ENCODE data around the gene AMT. TPM values are rescaled to one million over a fixed set of nuclear protein-coding genes. Genes with fewer than 3 reads are reported as not detected.
A peak's percentile ranks its signal among the peaks of the same experiment; 100 is the strongest.
"Not testable (repeated sequence)": the region's sequence is repeated elsewhere in the genome, so short reads cannot be mapped to it uniquely, and the experiment has no call there.

The AMT gene
- total RNA-seq, 4 donors from 2014 or later: 7.0 to 20.8 (median 9.5) TPM

DNA sequence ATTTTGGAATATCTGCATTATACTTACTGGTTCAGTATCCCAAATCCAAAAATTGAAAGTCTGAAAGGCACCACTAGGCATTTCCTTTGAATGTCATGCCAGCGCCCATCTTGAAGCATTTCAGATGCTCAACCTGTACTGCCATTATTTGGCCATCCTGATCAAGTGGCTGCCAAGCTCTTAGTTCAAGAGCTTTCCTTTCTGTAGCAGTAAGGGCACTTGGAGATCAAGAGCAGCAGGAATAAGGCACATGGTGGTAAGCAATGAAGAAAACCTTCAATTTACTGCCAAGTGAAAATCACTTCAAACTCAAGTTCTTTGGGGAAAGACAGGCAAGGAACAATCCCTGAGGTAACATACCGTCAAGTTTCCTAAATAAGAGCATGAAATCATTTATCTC lies 20.5 kb downstream of the AMT start:
- 67 to 73% methylated on average over 2 of the region's 2 CpGs for WGBS, 2 donors
- DNase-seq (ENCODE audit: low spot score in 2 of 2): no peak
- H3K9me3 ChIP-seq: no peaks in the 10 kb centered on the region
- H3K4me3 ChIP-seq: no peak overlapping the region
- H3K27ac ChIP-seq: no peak overlapping the region
- TF ChIP-seq POLR2A (IDR thresholded peaks at IDR 0.05) (no peak), EP300 (IDR thresholded peaks at IDR 0.05) (no peak)
- TF ChIP-seq, protein P1, sequence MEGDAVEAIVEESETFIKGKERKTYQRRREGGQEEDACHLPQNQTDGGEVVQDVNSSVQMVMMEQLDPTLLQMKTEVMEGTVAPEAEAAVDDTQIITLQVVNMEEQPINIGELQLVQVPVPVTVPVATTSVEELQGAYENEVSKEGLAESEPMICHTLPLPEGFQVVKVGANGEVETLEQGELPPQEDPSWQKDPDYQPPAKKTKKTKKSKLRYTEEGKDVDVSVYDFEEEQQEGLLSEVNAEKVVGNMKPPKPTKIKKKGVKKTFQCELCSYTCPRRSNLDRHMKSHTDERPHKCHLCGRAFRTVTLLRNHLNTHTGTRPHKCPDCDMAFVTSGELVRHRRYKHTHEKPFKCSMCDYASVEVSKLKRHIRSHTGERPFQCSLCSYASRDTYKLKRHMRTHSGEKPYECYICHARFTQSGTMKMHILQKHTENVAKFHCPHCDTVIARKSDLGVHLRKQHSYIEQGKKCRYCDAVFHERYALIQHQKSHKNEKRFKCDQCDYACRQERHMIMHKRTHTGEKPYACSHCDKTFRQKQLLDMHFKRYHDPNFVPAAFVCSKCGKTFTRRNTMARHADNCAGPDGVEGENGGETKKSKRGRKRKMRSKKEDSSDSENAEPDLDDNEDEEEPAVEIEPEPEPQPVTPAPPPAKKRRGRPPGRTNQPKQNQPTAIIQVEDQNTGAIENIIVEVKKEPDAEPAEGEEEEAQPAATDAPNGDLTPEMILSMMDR (IDR thresholded peaks at IDR 0.05): no peak
- H3K27me3 ChIP-seq: no peaks in the 10 kb centered on the region
- H3K36me3 ChIP-seq: peaks cover 0 to 18% (median 0%) of the 10 kb centered on the region in 3 donors
- H3K4me1 ChIP-seq: peaks cover 0 to 95% (median 35%) of the 10 kb centered on the region in 4 donors

DNA sequence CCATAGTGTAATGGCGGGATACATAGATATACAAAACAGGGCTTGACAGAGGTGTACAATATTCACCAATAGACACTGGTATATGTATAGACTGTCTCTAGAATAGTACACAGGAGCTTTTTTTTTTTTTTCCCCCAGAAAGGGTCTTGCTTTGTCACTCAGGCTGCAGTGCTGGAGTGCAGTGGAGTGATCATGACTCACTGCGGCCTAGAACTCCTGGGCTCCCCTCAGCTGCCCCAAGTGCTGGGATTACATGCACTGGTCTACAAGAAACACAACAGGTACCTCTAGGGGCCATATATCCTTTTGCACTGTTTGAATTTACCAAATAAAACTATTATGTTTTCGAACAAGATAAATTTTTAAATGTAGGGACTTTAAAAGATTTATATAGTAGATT lies 22.8 kb downstream of the AMT start:
- no peak for DNase-seq (ENCODE audit: low spot score in 2 of 2)
- peaks cover 0 to 87% (median 21%) of the 10 kb centered on the region in 4 donors for H3K4me1 ChIP-seq
- WGBS, 2 donors: 89 to 91% methylated on average over 3 of the region's 3 CpGs

DNA sequence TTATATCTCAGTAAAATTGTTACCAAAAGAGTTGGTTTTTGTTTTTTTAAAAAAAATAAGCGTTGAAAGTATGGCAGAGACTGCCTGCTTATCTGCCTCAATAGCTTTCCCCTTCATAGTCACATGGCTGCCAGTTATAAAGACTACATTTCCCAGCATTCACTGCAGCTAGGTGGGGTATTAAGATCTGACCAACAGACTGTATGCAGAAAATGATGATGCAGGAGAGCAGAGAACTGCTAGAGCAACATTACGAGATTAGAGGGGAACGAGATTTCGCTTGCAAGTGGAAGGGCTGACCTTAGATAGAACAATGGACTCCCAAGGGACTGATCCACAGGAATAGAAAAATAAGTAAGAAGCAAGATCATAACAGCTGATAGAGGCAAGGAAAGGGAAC lies 24.8 kb downstream of the AMT start:
- H3K27ac ChIP-seq: peak overlapping the region in 2 of 4 donors; percentile 46 to 66
- H3K9me3 ChIP-seq: no peaks in the 10 kb centered on the region
- no peak for TF ChIP-seq POLR2A (IDR thresholded peaks at IDR 0.05)
- peak in 1 of 2 donors; percentile 27 for TF ChIP-seq EP300 (IDR thresholded peaks at IDR 0.05)
- peaks cover 0 to 84% (median 20%) of the 10 kb centered on the region in 4 donors for H3K4me1 ChIP-seq
- 43 to 53% methylated on average over 4 of the region's 4 CpGs for WGBS, 2 donors
- H3K4me3 ChIP-seq: no peak overlapping the region
- peak in 1 of 2 donors; percentile 45 for DNase-seq (ENCODE audit: low spot score in 2 of 2)
- H3K36me3 ChIP-seq: peaks cover 0 to 27% (median 0%) of the 10 kb centered on the region in 3 donors
- H3K27me3 ChIP-seq: no peaks in the 10 kb centered on the region

More for the DNA sequence above, 22.8 kb downstream of the AMT start:
- Histone ChIP-seq H3K36me3 (peaks cover 0 to 32% (median 0%) of the 10 kb centered on the region in 3 donors), H3K27ac (peak overlapping the region in 1 of 4 donors; percentile 36), H3K9me3 (no peaks in the 10 kb centered on the region), H3K4me3 (no peak overlapping the region), H3K27me3 (no peaks in the 10 kb centered on the region)
- TF ChIP-seq POLR2A (IDR thresholded peaks at IDR 0.05) (no peak), EP300 (IDR thresholded peaks at IDR 0.05) (no peak)
- TF ChIP-seq, protein P1 (IDR thresholded peaks at IDR 0.05): no peak

DNA sequence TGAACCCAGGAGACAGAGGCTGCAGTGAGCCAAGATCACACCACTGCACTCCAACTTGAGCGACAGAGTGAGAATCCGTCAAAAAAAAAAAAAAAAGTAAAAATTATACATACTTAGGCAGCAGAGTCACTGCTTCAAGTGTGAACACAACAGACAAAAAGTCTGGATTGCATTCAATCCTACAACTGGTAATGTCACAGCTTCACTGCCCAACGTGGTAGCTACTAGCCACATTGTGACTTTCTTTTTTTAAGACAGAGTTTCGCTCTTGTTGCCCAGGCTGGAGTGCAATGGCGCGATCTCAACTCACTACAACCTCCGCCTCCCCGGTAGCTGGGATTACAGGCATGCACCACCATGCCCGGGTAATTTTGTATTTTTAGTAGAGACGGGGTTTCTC lies 31.0 kb downstream of the AMT start:
- H3K4me1 ChIP-seq: peaks cover 0 to 63% (median 6%) of the 10 kb centered on the region in 4 donors
- H3K36me3 ChIP-seq: peaks cover 0 to 20% (median 0%) of the 10 kb centered on the region in 3 donors
- H3K4me3 ChIP-seq; H3K27me3 ChIP-seq; H3K9me3 ChIP-seq; DNase-seq (ENCODE audit: low spot score in 2 of 2); H3K27ac ChIP-seq: not testable (repeated sequence)
- WGBS, 2 donors: 77 to 85% methylated on average over 10 of the region's 10 CpGs

DNA sequence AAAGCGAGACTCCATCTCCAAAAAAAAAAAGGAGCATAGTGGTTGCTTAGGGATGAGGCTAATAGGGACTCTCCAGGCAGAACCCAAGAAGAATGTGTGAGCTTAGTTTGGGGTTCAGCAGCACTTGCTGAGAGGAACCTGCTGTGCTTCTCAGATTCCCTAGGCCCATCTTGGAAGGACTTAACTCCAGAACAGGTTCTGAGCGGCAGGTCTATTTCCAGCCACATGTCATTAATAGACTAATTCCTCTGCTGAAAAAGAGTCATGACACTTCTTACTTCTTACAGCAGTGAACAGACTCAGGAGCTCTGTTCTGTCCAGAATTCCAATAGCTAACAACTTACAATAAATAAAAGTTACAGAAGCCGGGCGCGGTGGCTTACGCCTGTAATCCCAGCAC lies 33.0 kb downstream of the AMT start:
- H3K36me3 ChIP-seq: peaks cover 0 to 8% (median 0%) of the 10 kb centered on the region in 3 donors
- H3K27ac ChIP-seq: no peak overlapping the region
- no peaks in the 10 kb centered on the region for H3K27me3 ChIP-seq
- no peak for DNase-seq (ENCODE audit: low spot score in 2 of 2)
- no peaks in the 10 kb centered on the region for H3K9me3 ChIP-seq
- TF ChIP-seq POLR2A (IDR thresholded peaks at IDR 0.05) (no peak), EP300 (IDR thresholded peaks at IDR 0.05) (no peak)
- no peak overlapping the region for H3K4me3 ChIP-seq
- H3K4me1 ChIP-seq: peaks cover 0 to 71% (median 13%) of the 10 kb centered on the region in 4 donors
- whole genome bisulfite sequencing, 2 donors: 95 to 96% methylated on average over 6 of the region's 6 CpGs

DNA sequence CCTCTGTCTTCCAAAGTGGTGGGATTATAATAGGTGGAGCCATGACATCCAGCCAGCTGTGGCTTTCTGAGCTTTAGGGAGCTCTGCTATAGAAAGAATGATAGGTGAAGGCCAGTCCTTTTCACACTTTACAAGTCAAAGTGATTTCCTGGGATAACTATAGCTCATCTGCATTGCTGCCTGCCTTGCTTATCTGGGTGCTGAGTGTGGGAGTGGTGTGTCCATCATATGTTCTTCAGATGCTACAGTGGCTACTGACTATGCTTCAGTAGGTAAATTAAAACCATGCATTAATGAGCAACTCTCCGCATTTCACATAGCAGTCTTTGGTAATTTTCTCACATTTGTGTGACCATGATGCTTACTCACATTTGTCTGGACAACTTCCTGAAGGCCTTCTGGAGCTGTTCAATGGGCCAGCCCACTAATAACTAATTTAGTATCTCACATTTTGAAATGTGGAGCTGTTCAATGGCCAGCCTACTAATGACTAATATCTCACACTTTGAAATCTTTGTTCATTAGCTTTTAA lies 33.9 kb downstream of the AMT start:
- Histone ChIP-seq H3K27me3 (no peaks in the 10 kb centered on the region), H3K36me3 (peaks cover 0 to 5% (median 0%) of the 10 kb centered on the region in 3 donors), H3K27ac (no peak overlapping the region), H3K4me1 (peaks cover 0 to 74% (median 17%) of the 10 kb centered on the region in 4 donors), H3K9me3 (no peaks in the 10 kb centered on the region), H3K4me3 (no peak overlapping the region)
- WGBS, 2 donors: 94 to 100% methylated on average over 1 of the region's 1 CpG
- DNase-seq (ENCODE audit: low spot score in 2 of 2): no peak
- TF ChIP-seq POLR2A (IDR thresholded peaks at IDR 0.05): no peak
- TF ChIP-seq EP300 (IDR thresholded peaks at IDR 0.05): no peak
- TF ChIP-seq, protein P1 (IDR thresholded peaks at IDR 0.05): no peak

Measured in tibial nerve (tissue), 4 donors.